ENCODE measurements around the gene GIMAP2. TPM values are rescaled to one million over a fixed set of nuclear protein-coding genes. Genes with fewer than 3 reads are reported as not detected.

The GIMAP2 gene
- total RNA-seq, 4 donors from 2014 or later: 0.72 to 12.4 (median 5.6) TPM

GRCh38 chr7:150686030-150686631 lies 625 bp downstream of the GIMAP2 start:
- Histone ChIP-seq H3K27ac (peak overlapping the region; percentile 28 to 85 (median 73)), H3K9me3 (no peaks in the 10 kb centered on the region), H3K27me3 (no peaks in the 10 kb centered on the region), H3K4me3 (peak overlapping the region; percentile 18 to 65 (median 43)), H3K36me3 (peaks cover 0 to 20% (median 0%) of the 10 kb centered on the region in 3 donors), H3K4me1 (peaks cover 0 to 19% (median 8%) of the 10 kb centered on the region in 3 donors)
- WGBS, 2 donors: 40 to 47% methylated on average over 9 of the region's 9 CpGs
- TF ChIP-seq POLR2A (IDR thresholded peaks at IDR 0.05): no peak
- no peak for TF ChIP-seq CTCF (IDR thresholded peaks at IDR 0.05)
- intact Hi-C loops (cut with DNase I): no loop called here
- no peak for DNase-seq

- WGBS, 2 donors: 85 to 90% methylated on average over 4 to 6 of the region's 6 CpGs
- no peak overlapping the region for H3K27ac ChIP-seq
- peaks cover 0 to 19% (median 8%) of the 10 kb centered on the region in 3 donors for H3K4me1 ChIP-seq
- intact Hi-C loops (cut with DNase I): no loop called here
- H3K9me3 ChIP-seq: no peaks in the 10 kb centered on the region
- no peak overlapping the region for H3K4me3 ChIP-seq
- no peak for DNase-seq
- no peak for TF ChIP-seq POLR2A (IDR thresholded peaks at IDR 0.05)
- no peak for TF ChIP-seq CTCF (IDR thresholded peaks at IDR 0.05)
- H3K27me3 ChIP-seq: no peaks in the 10 kb centered on the region
- peaks cover 0 to 33% (median 0%) of the 10 kb centered on the region in 3 donors for H3K36me3 ChIP-seq
Observed at GRCh38 chr7:150688630-150689029, 3.1 kb downstream of the GIMAP2 start.

GRCh38 chr7:150695654-150696053 lies 10.1 kb downstream of the GIMAP2 start:
- Histone ChIP-seq H3K9me3 (peaks cover 0 to 23% (median 0%) of the 10 kb centered on the region in 3 donors), H3K27me3 (no peaks in the 10 kb centered on the region), H3K36me3 (peaks cover 0 to 18% (median 0%) of the 10 kb centered on the region in 3 donors), H3K4me1 (no peaks in the 10 kb centered on the region), H3K4me3 (no peak overlapping the region), H3K27ac (no peak overlapping the region)
- WGBS, 2 donors: 64 to 78% methylated on average over 2 of the region's 2 CpGs
- TF ChIP-seq CTCF (IDR thresholded peaks at IDR 0.05): no peak
- no peak for TF ChIP-seq POLR2A (IDR thresholded peaks at IDR 0.05)
- intact Hi-C loops (cut with DNase I): no loop called here
- no peak for DNase-seq

GRCh38 chr7:150703209-150703608 lies 17.7 kb downstream of the GIMAP2 start:
- intact Hi-C loops (cut with DNase I): no loop called here

More at GRCh38 chr7:150703209-150703608, 17.7 kb downstream of the GIMAP2 start:
- H3K4me1 ChIP-seq: no peaks in the 10 kb centered on the region
- WGBS, 2 donors: 79 to 82% methylated on average over 1 of the region's 1 CpG
- H3K4me3 ChIP-seq: no peak overlapping the region
- H3K36me3 ChIP-seq: no peaks in the 10 kb centered on the region
- TF ChIP-seq POLR2A (IDR thresholded peaks at IDR 0.05): no peak
- no peak for TF ChIP-seq CTCF (IDR thresholded peaks at IDR 0.05)
- no peak overlapping the region for H3K27ac ChIP-seq
- no peak for DNase-seq
- H3K27me3 ChIP-seq: no peaks in the 10 kb centered on the region
- peaks cover 0 to 37% (median 22%) of the 10 kb centered on the region in 3 donors for H3K9me3 ChIP-seq
